H1 (cell line): ENCODE results near the gene FSTL4. TPM values are rescaled to one million over a fixed set of nuclear protein-coding genes. Genes with fewer than 3 reads are reported as not detected.

Experiments used
- CBX5 ChIP-seq: fragments of 300-800, 300-1000 bp; sonication (generic); IDR thresholded peaks from 2 replicates; pipeline ENCODE4 v1.7.1; 2016; ENCODE audit warnings: antibody characterized with exemption, low read length, low read depth
- EP300 ChIP-seq, 2 experiments: IDR thresholded peaks; 1 replicate in 1 of 2; 2 replicates in 1 of 2; pipeline ENCODE4 v1.6.1; 2011 to 2012; ENCODE audit warnings: low read depth in 2 of 2, low read length in 2 of 2, mild to moderate bottlenecking in 2 of 2, borderline replicate concordance in 1 of 2, inconsistent platforms in 1 of 2, moderate library complexity in 1 of 2
- GTF2F1 ChIP-seq: IDR thresholded peaks from 2 replicates; pipeline ENCODE4 v1.6.1; 2012; ENCODE audit warnings: low read depth, low read length, improper control_type of control experiment, borderline replicate concordance
- KDM5A ChIP-seq: fragments of 200-600 bp; IDR thresholded peaks from 2 replicates; pipeline ENCODE4 v1.7.1; 2012; ENCODE audit warnings: mild to moderate bottlenecking, low read length, inconsistent platforms, mixed read lengths
- PHF8 ChIP-seq: fragments of 200-600 bp; sonication (generic); conservative IDR thresholded peaks from 2 replicates; pipeline ENCODE4 v1.7.1; 2012; ENCODE audit warnings: low read depth, mild to moderate bottlenecking, inconsistent platforms, low read length, moderate library complexity
- POLR2AphosphoS5 ChIP-seq: IDR thresholded peaks from 2 replicates; pipeline ENCODE4 v1.6.1; 2011; ENCODE audit warnings: low read depth, low read length
- ZNF274 ChIP-seq: IDR thresholded peaks from 2 replicates; pipeline ENCODE4 v1.7.0; 2012; ENCODE audit warnings: low read length, borderline replicate concordance; ENCODE audit errors: extremely low read depth
- polyA plus RNA-seq, 7 experiments: library from polyadenylated mRNA; depleted of rRNA in 3 of 7; stranded (reverse) in 5 of 7; unstranded in 2 of 7; fragments of >200 nt in 5 of 7; fragments of 200-250 nt in 2 of 7; gene quantifications; 1 replicate in 5 of 7; 2 replicates in 1 of 7; 4 replicates in 1 of 7; pipeline versions ENCODE4 v1.2.1 to v1.2.3, GENCODE V29; 2011 to 2013; ENCODE audit warnings: missing spikeins in 2 of 7, mixed read lengths in 2 of 7
- total RNA-seq: library from RNA; stranded (reverse); fragmentation: NEBNext Ultra II Directional; extraction: Animal tissue kit (Norgen Biotek cat#: 25700); gene quantifications from 2 replicates; pipeline ENCODE4 v1.2.1, GENCODE V29; 2021

The FSTL4 gene
- total and polyA plus RNA-seq, 2 of the 8 experiments (the other 6 are each of a cell fraction or from before 2014, with no cell fraction given), result 3.1 to 4.1 TPM

DNA sequence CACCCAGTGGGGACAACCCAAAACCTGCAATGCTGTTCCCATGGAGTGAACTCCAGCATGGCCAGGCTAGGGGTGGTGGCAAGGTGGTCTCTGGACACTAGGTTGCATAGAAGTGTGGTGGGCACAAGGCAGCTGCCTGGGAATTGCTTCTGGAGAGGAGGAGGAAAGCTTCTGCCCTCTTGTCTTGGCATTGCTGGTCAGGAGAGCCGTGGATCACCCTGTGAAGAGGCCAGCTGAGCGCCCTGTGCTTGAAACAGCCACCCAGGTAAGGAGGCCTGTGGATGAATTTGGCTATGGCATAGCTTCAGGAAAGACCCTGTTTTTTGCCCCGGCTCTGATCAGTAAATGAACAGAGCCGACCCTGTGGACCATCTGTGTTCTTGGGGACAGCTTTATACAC is 287.4 kb downstream of the FSTL4 start (continued):
- TF ChIP-seq CBX5 (no peak), POLR2AphosphoS5 (no peak), KDM5A (no peak), ZNF274 (no peak), PHF8 (no peak), GTF2F1 (no peak), EP300 (IDR thresholded peaks at IDR 0.05; ENCODE audit: borderline replicate concordance in 1 of 2, low read depth in 2 of 2, low read length in 2 of 2) (no peak)
